SU-DHL-6 (cell line): Measurements from ENCODE around the gene MX2.

Source experiments
- CTCF ChIP-seq: fragments of 200-600 bp; sonication (generic); IDR thresholded peaks from one replicate; pipeline ENCODE4 v1.5.1; 2017; ENCODE audit warnings: antibody characterized with exemption, mild to moderate bottlenecking, low read length, moderate library complexity; ENCODE audit not compliant: insufficient read depth, poor library complexity, severe bottlenecking
- EZH2phosphoT487 ChIP-seq: fragments of 200-600 bp; sonication (generic), shearing (Covaris generic); conservative IDR thresholded peaks from 2 replicates; pipeline ENCODE4 v1.6.1; 2018; ENCODE audit warnings: mild to moderate bottlenecking, antibody characterized with exemption, low read length, moderate library complexity, mixed read lengths

GRCh38 chr21:41359286-41359685 is 2.5 kb upstream of the MX2 start:
- no peak for TF ChIP-seq CTCF
- no peak for TF ChIP-seq EZH2phosphoT487
